Mucosa of rectum (tissue), 2 donors: ENCODE measurements around the gene C7orf33.
"Not testable (repeated sequence)": the region's sequence is repeated elsewhere in the genome, so short reads cannot be mapped to it uniquely, and the experiment has no call there.

Experiments used
- H3K27ac ChIP-seq, 2 donors: one replicate each; pipeline ENCODE4 v1.7.0; 2013; ENCODE audit warnings: inconsistent platforms in 2 of 2, low read depth in 2 of 2, low read length in 2 of 2
- H3K27me3 ChIP-seq, 2 donors: one replicate each; pipeline ENCODE4 v1.7.0; 2013; ENCODE audit warnings: low read length in 2 of 2; ENCODE audit not compliant: control insufficient read depth in 2 of 2, insufficient read depth in 2 of 2
- H3K36me3 ChIP-seq, 2 donors: one replicate each; pipeline ENCODE4 v1.7.0; 2013; ENCODE audit warnings: low read length in 2 of 2; ENCODE audit not compliant: control insufficient read depth in 2 of 2, insufficient read depth in 2 of 2
- H3K4me1 ChIP-seq, 2 donors: one replicate each; pipeline ENCODE4 v1.7.0; 2013; ENCODE audit warnings: low read length in 2 of 2, mild to moderate bottlenecking in 1 of 2; ENCODE audit not compliant: control insufficient read depth in 2 of 2, insufficient read depth in 2 of 2
- H3K4me3 ChIP-seq, 2 donors: one replicate each; pipeline ENCODE4 v1.7.0; 2013; ENCODE audit warnings: low read length in 2 of 2
- H3K9ac ChIP-seq, 2 donors: one replicate each; pipeline ENCODE4 v1.7.0; 2013; ENCODE audit warnings: low read length in 2 of 2, low read depth in 1 of 2, mild to moderate bottlenecking in 1 of 2
- H3K9me3 ChIP-seq, 2 donors: one replicate each; pipeline ENCODE4 v1.7.0; 2013; ENCODE audit warnings: low read length in 2 of 2; ENCODE audit not compliant: control insufficient read depth in 2 of 2
- donor health status: healthy.
- donor health status: Normal muscosa, but diverticular disease.

C7orf33 gene

DNA sequence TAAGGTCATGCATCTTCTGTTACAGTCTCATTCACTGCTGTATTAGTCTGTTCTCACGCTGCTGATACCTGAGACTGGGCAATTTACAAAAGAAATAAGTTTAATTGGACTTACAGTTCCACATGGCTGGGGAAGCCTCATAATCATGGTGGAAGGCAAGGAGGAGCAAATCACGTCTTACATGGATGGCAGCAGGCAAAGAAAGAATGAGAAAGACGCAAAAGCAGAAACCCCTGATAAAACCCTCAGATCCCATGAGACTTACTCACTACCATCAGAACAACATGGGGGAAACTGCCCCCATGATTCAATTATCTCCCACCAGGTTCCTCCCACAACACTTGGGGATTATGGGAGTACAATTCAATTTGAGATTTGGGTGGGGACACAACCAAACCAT, 5.8 kb downstream of the C7orf33 start:
- H3K4me3 ChIP-seq, H3K4me1 ChIP-seq, H3K27me3 ChIP-seq, H3K9ac ChIP-seq, H3K36me3 ChIP-seq, H3K27ac ChIP-seq, H3K9me3 ChIP-seq: not testable (repeated sequence)

GRCh38 chr7:148598351-148598750, 7.8 kb downstream of the C7orf33 start:
- Histone ChIP-seq H3K27me3 (no peaks in the 10 kb centered on the region), H3K9ac (no peak overlapping the region), H3K36me3 (no peaks in the 10 kb centered on the region), H3K9me3 (no peaks in the 10 kb centered on the region), H3K27ac (no peak overlapping the region), H3K4me3 (no peak overlapping the region), H3K4me1 (no peaks in the 10 kb centered on the region)

- H3K27ac ChIP-seq, result no peak overlapping the region
- no peak overlapping the region for H3K9ac ChIP-seq
- H3K36me3 ChIP-seq, result no peaks in the 10 kb centered on the region
- H3K27me3 ChIP-seq, result peaks cover 0 to 5% of the 10 kb centered on the region in 2 donors
- H3K9me3 ChIP-seq, result peaks cover 0 to 4% of the 10 kb centered on the region in 2 donors
- no peak overlapping the region for H3K4me3 ChIP-seq
- H3K4me1 ChIP-seq, result no peaks in the 10 kb centered on the region
Observed at GRCh38 chr7:148605350-148605749, 14.8 kb downstream of the C7orf33 start.

DNA sequence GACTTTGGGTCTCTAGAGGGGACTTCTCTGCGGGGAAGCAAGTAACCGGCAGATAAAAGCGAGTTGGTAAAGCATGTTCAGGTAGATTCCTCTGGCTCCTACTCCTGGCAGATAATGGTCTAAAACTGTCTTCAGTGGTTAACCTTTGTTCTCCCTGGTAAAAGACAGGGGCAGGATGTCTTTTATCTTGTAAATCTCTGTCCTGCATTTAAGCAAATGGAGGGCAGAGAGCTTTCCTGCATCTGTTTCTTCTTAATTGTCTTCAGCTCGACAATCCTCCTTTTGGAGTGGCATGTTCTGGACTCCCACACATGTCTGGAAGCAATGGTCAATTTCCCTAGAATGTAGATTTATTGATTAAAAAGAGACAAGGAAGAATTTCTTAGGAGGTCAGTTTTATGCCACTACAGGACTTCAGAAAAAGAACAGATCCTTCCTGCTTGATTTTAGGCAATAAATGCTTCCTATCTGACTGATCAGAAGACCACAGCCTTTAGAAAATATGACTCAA, 16.6 kb downstream of the C7orf33 start:
- H3K4me3 ChIP-seq, result no peak overlapping the region
- H3K4me1 ChIP-seq, result no peaks in the 10 kb centered on the region
- H3K9ac ChIP-seq, result no peak overlapping the region
- no peak overlapping the region for H3K27ac ChIP-seq
- H3K9me3 ChIP-seq, result peaks cover 0 to 4% of the 10 kb centered on the region in 2 donors
- no peaks in the 10 kb centered on the region for H3K36me3 ChIP-seq
- H3K27me3 ChIP-seq, result peaks cover 0 to 5% of the 10 kb centered on the region in 2 donors

DNA sequence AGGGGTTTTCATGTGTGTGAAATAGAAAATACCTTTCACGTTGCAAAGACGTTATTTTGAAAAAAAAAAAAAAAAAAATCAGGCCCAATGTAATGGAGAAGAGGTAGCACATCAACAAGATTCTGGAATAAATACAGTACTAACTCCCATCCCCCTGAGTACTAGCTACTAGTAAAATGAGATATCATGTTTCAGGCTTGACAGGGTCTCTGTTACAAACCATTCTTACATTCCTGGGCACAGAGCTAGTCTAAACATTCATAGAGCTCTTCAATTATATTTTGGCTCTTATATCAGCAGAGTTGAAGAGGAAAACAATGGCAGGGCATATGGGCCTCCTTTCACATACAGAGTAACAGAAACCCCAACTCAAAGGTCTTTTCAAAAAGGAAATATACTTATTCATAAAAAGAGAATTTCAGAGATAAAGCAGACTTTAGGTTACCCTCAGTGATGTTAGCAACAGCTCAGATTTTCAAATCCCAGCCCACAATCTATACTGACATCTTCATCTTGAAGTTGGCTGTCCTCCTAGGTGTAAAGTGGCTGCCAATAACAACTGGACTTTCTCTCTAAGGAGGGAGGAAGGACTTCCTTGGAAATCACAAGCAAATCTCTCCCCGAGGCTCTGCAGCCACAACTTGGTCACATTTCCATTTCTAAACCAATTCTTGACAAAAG, 18.6 kb downstream of the C7orf33 start:
- no peaks in the 10 kb centered on the region for H3K36me3 ChIP-seq
- H3K9me3 ChIP-seq, result peaks cover 0 to 4% of the 10 kb centered on the region in 2 donors
- no peak overlapping the region for H3K9ac ChIP-seq
- H3K4me3 ChIP-seq, result no peak overlapping the region
- no peaks in the 10 kb centered on the region for H3K4me1 ChIP-seq
- no peak overlapping the region for H3K27ac ChIP-seq
- peaks cover 0 to 5% of the 10 kb centered on the region in 2 donors for H3K27me3 ChIP-seq

DNA sequence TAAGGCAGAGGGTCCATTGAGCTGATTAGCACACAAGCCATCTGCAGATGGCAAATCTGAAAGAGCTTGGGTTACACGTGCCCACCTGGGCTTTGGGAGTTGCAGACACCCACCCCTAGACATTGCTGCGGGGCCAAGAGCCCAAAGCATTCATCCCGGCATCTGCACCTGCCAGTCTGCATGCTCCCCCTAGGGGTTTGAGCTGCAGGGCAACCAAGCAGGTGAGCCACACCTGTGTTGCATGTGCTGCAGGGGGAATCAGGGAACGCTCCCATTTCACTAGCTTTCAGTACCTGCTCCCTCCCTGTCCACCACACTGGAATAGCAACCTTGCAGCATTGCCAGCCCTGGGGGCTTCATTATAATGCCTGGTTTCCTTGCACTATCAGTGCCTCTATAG, 21.1 kb downstream of the C7orf33 start:
- peaks cover 2 to 5% of the 10 kb centered on the region in 2 donors for H3K27me3 ChIP-seq
- H3K9me3 ChIP-seq, result no peaks in the 10 kb centered on the region
- no peak overlapping the region for H3K4me3 ChIP-seq
- H3K27ac ChIP-seq, result no peak overlapping the region
- no peaks in the 10 kb centered on the region for H3K4me1 ChIP-seq
- H3K36me3 ChIP-seq, result no peaks in the 10 kb centered on the region
- H3K9ac ChIP-seq, result no peak overlapping the region

- no peaks in the 10 kb centered on the region for H3K36me3 ChIP-seq
- no peak overlapping the region for H3K4me3 ChIP-seq
- no peaks in the 10 kb centered on the region for H3K4me1 ChIP-seq
- no peak overlapping the region for H3K27ac ChIP-seq
- H3K9ac ChIP-seq, result no peak overlapping the region
- H3K9me3 ChIP-seq, result no peaks in the 10 kb centered on the region
- H3K27me3 ChIP-seq, result peaks cover 2 to 5% of the 10 kb centered on the region in 2 donors
Observed at GRCh38 chr7:148615085-148615730, 24.6 kb downstream of the C7orf33 start.

GRCh38 chr7:148620749-148621359, 30.3 kb downstream of the C7orf33 start:
- Histone ChIP-seq H3K27me3 (peaks cover 0 to 9% of the 10 kb centered on the region in 2 donors), H3K4me1 (no peaks in the 10 kb centered on the region), H3K36me3 (no peaks in the 10 kb centered on the region), H3K9ac (no peak overlapping the region), H3K4me3 (no peak overlapping the region), H3K27ac (no peak overlapping the region), H3K9me3 (no peaks in the 10 kb centered on the region)

- Histone ChIP-seq H3K9me3 (no peaks in the 10 kb centered on the region), H3K27me3 (peaks cover 0 to 5% of the 10 kb centered on the region in 2 donors), H3K27ac (no peak overlapping the region), H3K9ac (no peak overlapping the region), H3K36me3 (no peaks in the 10 kb centered on the region), H3K4me3 (no peak overlapping the region), H3K4me1 (no peaks in the 10 kb centered on the region)
Observed at GRCh38 chr7:148621563-148621962, 31.0 kb downstream of the C7orf33 start.

- Histone ChIP-seq H3K4me1 (no peaks in the 10 kb centered on the region), H3K4me3 (no peak overlapping the region), H3K27me3 (peaks cover 0 to 4% of the 10 kb centered on the region in 2 donors), H3K9ac (no peak overlapping the region), H3K27ac (no peak overlapping the region), H3K9me3 (no peaks in the 10 kb centered on the region), H3K36me3 (no peaks in the 10 kb centered on the region)
Observed at GRCh38 chr7:148622887-148623585, 32.5 kb downstream of the C7orf33 start.
